Smooth muscle cell (in vitro differentiated cells): ENCODE results near the gene MAP1B. TPM values are rescaled to one million over a fixed set of nuclear protein-coding genes. Genes with fewer than 3 reads are reported as not detected.
"Not testable (repeated sequence)": the region's sequence is repeated elsewhere in the genome, so short reads cannot be mapped to it uniquely, and the experiment has no call there.

Experiments
- DNase-seq: peaks from one replicate; lab custom pipeline; 2025; ENCODE audit not compliant: unreplicated experiment; lab: John Stamatoyannopoulos, UW
- H2AFZ ChIP-seq: fragments of 200-600 bp; sonication (generic); 2 replicates; pipeline ENCODE4 v1.6.0; 2016; ENCODE audit warnings: antibody characterized with exemption, low read depth, mild to moderate bottlenecking
- H3F3A ChIP-seq: fragments of 200-600 bp; sonication (generic); 2 replicates; pipeline ENCODE4 v1.6.0; 2017; ENCODE audit warnings: antibody characterized with exemption, low read depth
- H3K27ac ChIP-seq: fragments of 200-600 bp; sonication (generic); 2 replicates; pipeline ENCODE4 v1.5.1; 2016; ENCODE audit warnings: low read depth, mild to moderate bottlenecking
- H3K27me3 ChIP-seq: fragments of 200-600 bp; sonication (generic); 2 replicates; pipeline ENCODE4 v1.6.1; 2016; ENCODE audit warnings: low read depth, mild to moderate bottlenecking
- H3K36me3 ChIP-seq: fragments of 200-600 bp; sonication (generic); 2 replicates; pipeline ENCODE4 v1.5.1; 2016; ENCODE audit warnings: low read depth
- H3K4me1 ChIP-seq: fragments of 200-600 bp; sonication (generic); 2 replicates; pipeline ENCODE4 v1.5.1; 2016; ENCODE audit warnings: low read depth
- H3K4me2 ChIP-seq: fragments of 200-600 bp; sonication (generic); 2 replicates; pipeline ENCODE4 v1.6.0; 2016; ENCODE audit warnings: mild to moderate bottlenecking
- H3K4me3 ChIP-seq: fragments of 200-600 bp; sonication (generic); 2 replicates; pipeline ENCODE4 v1.5.1; 2016; ENCODE audit warnings: mild to moderate bottlenecking
- H3K79me2 ChIP-seq: fragments of 200-600 bp; sonication (generic); 2 replicates; pipeline ENCODE4 v1.6.0; 2016; ENCODE audit warnings: low read depth, mild to moderate bottlenecking
- H3K9ac ChIP-seq: fragments of 200-600 bp; sonication (generic); 2 replicates; pipeline ENCODE4 v1.6.0; 2016; ENCODE audit warnings: low read depth
- H3K9me3 ChIP-seq: fragments of 200-600 bp; sonication (generic); replicated peaks from 2 replicates; pipeline ENCODE4 v1.5.1; 2016; ENCODE audit warnings: low read depth
- H4K20me1 ChIP-seq: fragments of 200-600 bp; sonication (generic); 2 replicates; pipeline ENCODE4 v1.6.0; 2016; ENCODE audit warnings: low read depth
- WGBS: methylation state at CpG from one replicate; pipeline ENCODE4 v1.1.7; 2016; ENCODE audit warnings: low lambda C conversion rate; 5-methylcytosine and 5-hydroxymethylcytosine counted together
- polyA plus RNA-seq: library from polyadenylated mRNA; unstranded; fragments of >200 nt; fragmentation: Nextera tagmentation; extraction: Ambion mirVana; gene quantifications from 2 replicates; pipeline ENCODE4 v1.2.1, GENCODE V29; 2016
- total RNA-seq: library from RNA; depleted of rRNA; stranded (reverse); fragments of >200 nt; gene quantifications from 2 replicates; pipeline ENCODE4 v1.2.3, GENCODE V29; 2014
- TF ChIP-seq, protein P1 (sequence below): fragments of 200-600 bp; sonication (generic); IDR thresholded peaks from 2 replicates; pipeline ENCODE4 v1.5.1; 2017; ENCODE audit warnings: borderline replicate concordance, mild to moderate bottlenecking, antibody characterized with exemption; ENCODE audit not compliant: insufficient read depth, poor library complexity, severe bottlenecking

The MAP1B gene
- total and polyA plus RNA-seq, 2 experiments from 2014 or later: 111 to 143 TPM

DNA sequence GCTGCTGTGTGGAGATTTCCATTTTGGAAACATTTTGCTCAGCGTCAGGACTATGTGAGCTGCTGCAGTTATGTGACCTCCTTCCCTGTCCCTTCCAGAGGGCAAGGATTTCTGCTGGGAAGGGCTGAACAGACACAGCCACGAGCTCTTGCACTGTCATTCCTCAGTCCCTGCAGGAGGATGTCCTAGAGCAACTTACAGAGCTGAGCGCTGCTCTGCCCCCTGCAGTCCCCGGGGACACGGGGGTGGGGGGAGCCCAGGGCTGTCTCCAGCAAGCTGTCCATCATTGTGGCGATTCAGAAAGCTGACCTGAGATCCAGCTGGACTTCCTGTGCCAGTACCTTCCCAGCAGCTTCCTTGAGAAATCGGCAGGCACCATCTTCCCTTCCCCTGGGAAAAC is 28.0 kb upstream of the MAP1B start:
- Histone ChIP-seq H3K4me2 (peak overlapping the region; percentile 65), H3K4me3 (no peak overlapping the region), H3K9ac (no peak overlapping the region), H3K79me2 (no peaks in the 10 kb centered on the region), H3K36me3 (no peaks in the 10 kb centered on the region), H4K20me1 (no peaks in the 10 kb centered on the region), H3K4me1 (peaks cover 5% of the 10 kb centered on the region), H3K9me3 (no peaks in the 10 kb centered on the region), H3F3A (no peaks in the 10 kb centered on the region), H3K27ac (no peak overlapping the region), H3K27me3 (no peaks in the 10 kb centered on the region), H2AFZ (peak overlapping the region; percentile 76)
- no peak for DNase-seq
- TF ChIP-seq, protein P1, sequence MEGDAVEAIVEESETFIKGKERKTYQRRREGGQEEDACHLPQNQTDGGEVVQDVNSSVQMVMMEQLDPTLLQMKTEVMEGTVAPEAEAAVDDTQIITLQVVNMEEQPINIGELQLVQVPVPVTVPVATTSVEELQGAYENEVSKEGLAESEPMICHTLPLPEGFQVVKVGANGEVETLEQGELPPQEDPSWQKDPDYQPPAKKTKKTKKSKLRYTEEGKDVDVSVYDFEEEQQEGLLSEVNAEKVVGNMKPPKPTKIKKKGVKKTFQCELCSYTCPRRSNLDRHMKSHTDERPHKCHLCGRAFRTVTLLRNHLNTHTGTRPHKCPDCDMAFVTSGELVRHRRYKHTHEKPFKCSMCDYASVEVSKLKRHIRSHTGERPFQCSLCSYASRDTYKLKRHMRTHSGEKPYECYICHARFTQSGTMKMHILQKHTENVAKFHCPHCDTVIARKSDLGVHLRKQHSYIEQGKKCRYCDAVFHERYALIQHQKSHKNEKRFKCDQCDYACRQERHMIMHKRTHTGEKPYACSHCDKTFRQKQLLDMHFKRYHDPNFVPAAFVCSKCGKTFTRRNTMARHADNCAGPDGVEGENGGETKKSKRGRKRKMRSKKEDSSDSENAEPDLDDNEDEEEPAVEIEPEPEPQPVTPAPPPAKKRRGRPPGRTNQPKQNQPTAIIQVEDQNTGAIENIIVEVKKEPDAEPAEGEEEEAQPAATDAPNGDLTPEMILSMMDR: no peak
- 18% methylated on average over 7 of the region's 7 CpGs for WGBS

DNA sequence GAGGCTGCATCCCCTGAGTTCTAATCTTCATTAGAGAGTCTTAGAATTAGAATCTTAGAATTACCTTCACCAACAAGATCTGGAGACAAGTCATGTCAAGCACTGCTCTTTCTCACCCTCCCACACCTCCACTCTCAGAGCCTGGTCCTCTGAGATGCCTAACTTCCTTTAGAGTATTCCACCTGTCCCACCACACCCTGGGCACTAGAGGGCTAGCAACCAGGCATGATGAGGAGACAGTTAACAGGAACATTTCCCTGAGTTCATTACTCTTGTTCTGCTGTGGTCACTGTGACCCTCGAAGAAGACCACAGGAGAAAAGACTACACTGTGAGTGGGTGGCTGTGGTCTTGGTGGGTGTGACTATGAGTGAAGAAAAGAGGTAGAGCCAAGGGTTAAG is 25.2 kb upstream of the MAP1B start:
- Histone ChIP-seq H2AFZ (no peak overlapping the region), H3K4me2 (no peak overlapping the region), H3F3A (no peaks in the 10 kb centered on the region), H3K9ac (no peak overlapping the region), H3K36me3 (no peaks in the 10 kb centered on the region), H3K79me2 (no peaks in the 10 kb centered on the region), H3K9me3 (no peaks in the 10 kb centered on the region), H3K4me1 (no peaks in the 10 kb centered on the region), H3K27me3 (no peaks in the 10 kb centered on the region), H3K4me3 (no peak overlapping the region), H4K20me1 (no peaks in the 10 kb centered on the region), H3K27ac (no peak overlapping the region)
- TF ChIP-seq, protein P1: no peak
- WGBS: 77% methylated on average over 1 of the region's 1 CpG
- no peak for DNase-seq

DNA sequence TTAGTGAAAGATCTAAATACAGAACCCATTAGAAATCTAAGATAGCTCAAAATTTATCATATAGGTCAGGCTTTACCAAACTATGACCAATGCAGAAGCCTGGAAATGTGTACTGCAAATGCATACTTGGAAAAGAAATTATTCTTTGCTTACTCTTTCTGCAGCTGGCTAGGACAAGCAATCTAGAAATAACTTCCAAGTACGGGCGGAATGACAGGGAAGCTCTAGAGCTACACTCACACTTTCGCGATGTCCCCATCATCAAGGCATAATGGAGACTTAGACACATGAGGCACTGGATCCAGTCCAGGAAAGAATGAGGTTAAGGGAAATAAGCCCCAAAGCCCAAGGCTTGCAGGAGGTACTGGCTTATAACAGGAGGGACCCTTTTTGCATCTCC is 22.4 kb upstream of the MAP1B start:
- no peak for DNase-seq
- Histone ChIP-seq H3K27me3 (no peaks in the 10 kb centered on the region), H3K4me2 (no peak overlapping the region), H3K27ac (no peak overlapping the region), H3K9ac (no peak overlapping the region), H3K4me1 (no peaks in the 10 kb centered on the region), H3F3A (no peaks in the 10 kb centered on the region), H3K9me3 (no peaks in the 10 kb centered on the region), H2AFZ (no peak overlapping the region), H3K36me3 (no peaks in the 10 kb centered on the region), H3K4me3 (no peak overlapping the region), H3K79me2 (no peaks in the 10 kb centered on the region), H4K20me1 (no peaks in the 10 kb centered on the region)
- WGBS: 93% methylated on average over 4 of the region's 4 CpGs
- TF ChIP-seq, protein P1: no peak

DNA sequence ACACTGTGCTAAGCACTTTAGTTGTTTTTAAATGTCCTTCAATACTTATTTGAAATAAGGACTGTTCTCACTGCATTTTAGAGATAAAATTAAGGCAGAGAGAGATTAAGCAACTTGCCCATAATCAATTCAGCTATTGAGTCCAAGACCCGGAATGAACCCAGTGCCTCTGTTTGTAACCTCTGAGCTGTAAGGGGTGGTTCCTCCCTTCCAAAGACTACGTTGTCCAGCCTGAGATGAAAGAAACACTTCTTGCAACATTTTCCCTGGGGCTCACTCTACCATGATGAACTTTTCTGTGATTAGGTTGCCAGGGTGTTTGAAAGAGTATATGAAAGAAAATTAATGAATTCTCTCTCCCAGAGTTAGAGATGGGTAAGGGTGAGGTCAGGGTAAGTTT is 22.0 kb upstream of the MAP1B start:
- Histone ChIP-seq H3K4me2 (no peak overlapping the region), H3K9ac (no peak overlapping the region), H3K27me3 (no peaks in the 10 kb centered on the region), H3K36me3 (no peaks in the 10 kb centered on the region), H3K79me2 (no peaks in the 10 kb centered on the region), H3F3A (no peaks in the 10 kb centered on the region), H3K27ac (no peak overlapping the region), H2AFZ (no peak overlapping the region), H3K4me1 (no peaks in the 10 kb centered on the region), H3K9me3 (no peaks in the 10 kb centered on the region), H4K20me1 (no peaks in the 10 kb centered on the region), H3K4me3 (no peak overlapping the region)
- 69% methylated on average over 2 of the region's 2 CpGs for WGBS
- DNase-seq: no peak
- TF ChIP-seq, protein P1: no peak

DNA sequence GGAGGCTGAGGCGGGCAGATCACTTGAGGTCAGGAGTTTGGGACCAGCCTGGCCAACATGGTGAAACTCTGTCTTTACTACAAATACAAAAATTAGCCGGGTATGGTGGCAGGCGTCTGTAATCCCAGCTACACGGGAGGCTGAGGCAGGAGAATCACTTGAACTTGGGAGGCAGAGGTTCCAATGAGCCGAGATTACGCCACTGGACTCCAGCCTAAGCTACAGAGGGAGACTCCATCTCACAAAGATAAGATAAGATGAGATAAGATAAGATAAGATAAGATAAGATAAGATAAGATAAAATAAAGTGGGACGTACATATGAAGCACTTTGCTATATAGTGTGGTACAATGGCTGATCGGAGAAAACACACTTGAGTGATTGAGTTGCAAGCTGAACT is 17.6 kb upstream of the MAP1B start:
- not testable (repeated sequence) for DNase-seq
- 88% methylated on average over 8 of the region's 8 CpGs for WGBS

More for the DNA sequence above, 17.6 kb upstream of the MAP1B start:
- not testable (repeated sequence) for H4K20me1 ChIP-seq, H3F3A ChIP-seq, H3K4me3 ChIP-seq, H3K27ac ChIP-seq, H3K27me3 ChIP-seq, H3K9ac ChIP-seq, H3K4me1 ChIP-seq, H3K79me2 ChIP-seq, H3K4me2 ChIP-seq, H3K9me3 ChIP-seq, H3K36me3 ChIP-seq, H2AFZ ChIP-seq
